ENCODE measurements around the gene SLC2A6.

Gene SLC2A6, protein sequence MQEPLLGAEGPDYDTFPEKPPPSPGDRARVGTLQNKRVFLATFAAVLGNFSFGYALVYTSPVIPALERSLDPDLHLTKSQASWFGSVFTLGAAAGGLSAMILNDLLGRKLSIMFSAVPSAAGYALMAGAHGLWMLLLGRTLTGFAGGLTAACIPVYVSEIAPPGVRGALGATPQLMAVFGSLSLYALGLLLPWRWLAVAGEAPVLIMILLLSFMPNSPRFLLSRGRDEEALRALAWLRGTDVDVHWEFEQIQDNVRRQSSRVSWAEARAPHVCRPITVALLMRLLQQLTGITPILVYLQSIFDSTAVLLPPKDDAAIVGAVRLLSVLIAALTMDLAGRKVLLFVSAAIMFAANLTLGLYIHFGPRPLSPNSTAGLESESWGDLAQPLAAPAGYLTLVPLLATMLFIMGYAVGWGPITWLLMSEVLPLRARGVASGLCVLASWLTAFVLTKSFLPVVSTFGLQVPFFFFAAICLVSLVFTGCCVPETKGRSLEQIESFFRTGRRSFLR

GRCh38 chr9:133478851-133479711, at the start of gene SLC2A6:
Gene SLC2A6 (minus strand): TSS chr9:133479099. CDS start chr9:133479059, 40 bp downstream.
- peak; percentile 81 for DNase-seq

GRCh38 chr9:133528001-133528875, 49.3 kb upstream of the SLC2A6 start:
- no peak for DNase-seq

GRCh38 chr9:133527444-133527920, 48.6 kb upstream of the SLC2A6 start:
- DNase-seq = no peak

DNA sequence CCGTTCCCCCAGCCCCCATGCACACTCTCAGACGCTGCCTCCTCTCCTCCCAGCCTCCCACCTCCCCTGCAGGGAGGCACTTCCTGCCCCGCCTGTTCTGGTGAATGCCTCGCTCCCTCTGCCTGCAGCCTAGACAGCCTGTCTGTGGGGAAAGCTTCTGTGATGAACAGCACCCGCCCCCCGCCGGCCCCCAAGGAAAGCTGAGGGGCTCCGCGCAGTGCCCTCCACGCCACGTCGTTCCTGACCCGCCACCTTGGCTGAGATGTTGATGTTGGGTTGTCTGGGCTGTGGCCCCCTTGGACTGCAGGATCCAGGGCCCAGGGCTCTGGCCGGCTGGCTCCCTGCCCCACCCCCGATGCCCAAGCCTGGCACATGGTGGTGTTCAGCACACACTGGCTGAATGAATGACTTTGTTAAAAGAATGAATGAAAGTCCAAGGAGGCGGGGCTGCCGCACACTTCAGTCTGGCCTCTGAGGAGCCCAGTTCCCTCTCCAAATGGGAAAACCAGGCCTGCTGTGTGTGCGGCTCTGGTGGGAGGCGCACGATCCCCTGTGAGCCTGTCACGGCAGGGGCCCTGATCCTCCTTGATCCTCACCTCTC, 47.9 kb upstream of the SLC2A6 start:
- no peak for DNase-seq

- no peak for DNase-seq
Measured at GRCh38 chr9:133525677-133526076, 46.8 kb upstream of the SLC2A6 start.

DNA sequence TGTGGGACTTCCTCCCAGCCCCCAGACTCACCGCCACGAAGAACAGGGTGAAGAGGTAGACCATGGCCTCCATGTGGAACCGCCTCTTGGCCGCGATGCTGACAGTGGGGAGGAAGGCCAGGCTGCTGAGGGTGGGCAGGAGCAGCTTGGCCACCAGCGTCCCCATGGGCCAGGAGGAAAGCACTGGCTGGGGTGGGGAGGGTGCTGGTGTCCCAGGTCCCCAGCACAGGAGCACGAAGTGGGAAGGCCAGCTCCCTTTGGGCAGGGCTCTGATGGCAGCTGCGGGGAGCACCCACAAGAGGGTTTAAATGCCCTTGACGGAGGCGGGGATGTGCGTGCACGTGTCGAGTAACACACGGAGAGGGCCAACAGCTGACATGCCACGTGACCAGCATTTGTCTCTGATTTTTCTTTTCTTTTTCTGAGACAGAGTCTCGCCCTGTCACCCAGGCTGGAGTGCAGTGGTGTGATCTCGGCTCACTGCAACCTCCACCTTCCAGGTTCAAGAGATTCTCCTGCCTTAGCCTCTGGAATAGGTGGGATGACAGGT, 45.9 kb upstream of the SLC2A6 start, which contains the start of gene MYMK:
Gene MYMK, minus strand, starts transcription at position 281 of the 550 bp plus-strand sequence. Its CDS starts 115 bp downstream, at position 166.
- no peak for DNase-seq

DNA sequence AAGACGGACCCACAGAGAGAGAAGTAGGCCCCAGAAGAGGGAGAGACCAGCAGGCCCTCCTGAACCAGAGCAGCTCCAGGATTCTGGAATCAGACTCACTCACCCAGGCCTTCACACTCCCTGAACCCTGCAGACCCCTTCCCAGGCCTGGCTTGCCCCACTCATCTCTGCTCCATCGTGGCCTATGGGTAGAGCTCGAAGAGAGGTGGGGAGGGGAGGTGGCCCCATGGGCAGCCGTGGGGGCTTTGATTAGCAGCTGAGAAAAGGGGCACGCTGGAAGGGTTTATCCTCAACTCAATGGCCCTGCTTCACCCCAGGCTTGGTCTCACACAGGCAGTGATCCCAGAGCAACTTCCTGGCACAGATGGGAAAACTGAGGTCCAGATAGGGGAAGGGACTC, 45.2 kb upstream of the SLC2A6 start:
- DNase-seq = no peak

DNA sequence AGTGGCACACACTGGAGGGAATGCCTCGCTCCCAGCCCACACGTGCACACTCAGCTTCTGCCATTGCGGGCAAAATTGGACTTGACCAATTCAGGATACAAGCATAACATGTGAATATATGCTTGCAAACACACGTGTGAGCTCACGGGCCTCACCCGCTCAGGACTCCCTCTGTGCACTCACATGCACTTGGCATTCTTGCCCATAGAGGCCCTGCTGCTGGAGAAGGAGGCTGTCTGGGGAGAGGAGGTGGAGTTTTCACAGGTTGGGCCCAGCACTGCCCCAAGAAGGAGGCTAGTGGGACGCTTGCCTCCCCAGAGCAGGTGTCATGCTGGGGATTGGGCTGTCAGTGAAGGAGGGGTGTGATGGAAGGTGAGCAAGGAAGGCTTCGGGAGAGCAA, 44.2 kb upstream of the SLC2A6 start:
- DNase-seq = no peak

DNA sequence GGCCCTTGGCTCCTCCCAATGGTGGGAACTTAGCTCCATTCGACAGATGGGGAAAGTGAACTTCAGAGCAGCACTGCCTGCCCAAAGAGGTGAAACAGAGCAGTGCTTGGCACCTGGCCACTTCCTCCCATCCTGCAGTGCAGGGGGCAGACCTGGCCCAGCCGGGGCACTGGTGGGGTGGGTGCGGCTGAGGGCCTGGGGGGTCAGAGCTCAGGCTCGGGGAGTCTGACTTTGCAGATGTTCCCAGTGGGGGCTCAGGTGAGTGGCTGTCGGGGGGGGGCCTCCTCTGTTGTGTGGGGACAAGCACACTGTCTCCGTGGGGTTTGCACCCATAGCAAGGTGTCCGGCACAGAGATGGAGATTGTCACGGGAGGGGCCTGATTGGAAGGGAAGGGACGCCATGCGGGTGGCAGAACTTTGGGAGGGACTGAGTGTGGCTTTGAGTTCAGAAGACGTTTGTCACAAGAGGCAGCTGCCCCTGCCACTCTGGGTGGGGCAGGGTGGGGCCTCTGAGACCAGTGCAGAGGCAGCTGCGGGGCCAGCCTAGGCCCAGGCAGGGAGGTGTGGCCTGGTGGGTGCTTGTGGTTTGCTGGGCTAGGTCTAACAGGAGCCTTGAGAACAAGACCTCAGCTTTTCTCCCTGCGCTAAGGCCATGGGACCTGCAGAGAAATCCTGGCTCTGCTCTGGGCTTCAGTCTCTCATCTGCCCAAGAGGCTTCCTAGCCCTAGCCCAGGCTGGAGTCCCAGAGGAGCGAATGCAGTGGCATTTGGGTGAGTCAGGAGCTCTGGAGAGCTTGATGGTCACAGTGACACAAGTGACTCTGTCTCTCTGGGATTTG, 43.4 kb upstream of the SLC2A6 start:
- DNase-seq = no peak

DNA sequence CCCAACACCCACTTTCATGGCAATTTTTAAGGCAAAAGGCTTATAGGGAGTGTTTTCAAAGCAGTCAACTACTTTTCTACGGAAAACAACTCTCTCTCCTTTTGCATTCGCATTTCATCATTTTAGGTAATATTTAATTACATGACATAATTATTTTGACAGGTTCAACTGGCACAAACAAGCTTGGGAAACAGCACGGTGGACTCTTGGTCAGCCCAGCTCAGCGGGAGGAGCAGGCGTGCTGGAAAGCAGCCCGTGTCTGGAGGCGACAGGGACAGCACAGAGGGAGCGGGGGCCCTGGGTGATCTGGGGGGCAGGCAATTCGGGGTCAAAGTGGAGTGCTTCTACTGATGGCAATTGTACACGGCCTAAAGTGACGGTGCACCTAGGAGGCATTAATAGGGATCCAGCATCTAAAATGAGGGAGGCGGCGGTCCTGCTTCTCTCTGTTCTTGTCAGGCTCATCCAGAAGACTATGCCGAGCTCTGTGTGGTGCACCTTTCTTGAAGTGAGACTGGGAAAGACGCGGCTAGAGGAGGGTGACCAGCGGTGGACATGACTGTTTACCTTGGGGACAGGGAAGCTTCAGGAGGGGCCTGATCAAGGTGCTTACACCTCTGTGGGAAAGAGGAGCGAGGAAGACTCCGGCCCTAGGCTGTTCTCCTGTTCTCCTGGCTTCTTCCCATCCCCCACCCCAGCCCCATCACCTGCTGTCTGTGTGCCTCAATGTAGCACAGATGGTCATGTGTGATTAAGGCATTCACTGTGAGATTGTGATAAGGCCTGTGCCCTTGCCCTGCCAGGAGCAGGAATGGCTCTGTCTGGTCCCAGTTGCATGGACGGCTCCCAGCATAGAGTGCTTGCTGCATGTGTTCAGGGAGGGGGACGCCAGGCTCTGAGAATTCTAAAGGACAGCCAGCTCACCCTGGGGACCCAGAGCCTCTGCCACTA, 42.5 kb upstream of the SLC2A6 start:
- no peak for DNase-seq

- no peak for DNase-seq
Measured at GRCh38 chr9:133520121-133520835, 41.4 kb upstream of the SLC2A6 start.

DNA sequence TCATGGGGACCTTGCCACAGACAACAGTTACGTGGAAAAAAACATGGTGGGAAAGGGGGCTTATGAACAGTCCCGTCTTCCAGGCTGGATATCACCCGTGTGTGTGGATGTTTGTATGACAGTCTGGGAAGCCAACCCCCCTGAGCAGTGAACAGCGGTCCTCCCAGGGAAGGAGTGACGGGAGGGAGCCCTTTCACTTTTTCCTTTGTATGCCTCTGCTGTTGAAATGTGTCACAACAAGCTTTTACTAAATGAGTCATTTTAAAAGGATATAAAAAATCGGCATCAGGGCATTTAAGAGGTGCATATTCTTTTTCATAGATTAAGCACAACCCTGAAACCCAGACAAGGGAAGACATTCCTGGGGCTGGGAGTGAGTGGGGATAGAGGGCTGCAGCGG, 40.8 kb upstream of the SLC2A6 start:
- DNase-seq = no peak

GRCh38 chr9:133518706-133519449, 40.0 kb upstream of the SLC2A6 start:
- DNase-seq = no peak

DNA sequence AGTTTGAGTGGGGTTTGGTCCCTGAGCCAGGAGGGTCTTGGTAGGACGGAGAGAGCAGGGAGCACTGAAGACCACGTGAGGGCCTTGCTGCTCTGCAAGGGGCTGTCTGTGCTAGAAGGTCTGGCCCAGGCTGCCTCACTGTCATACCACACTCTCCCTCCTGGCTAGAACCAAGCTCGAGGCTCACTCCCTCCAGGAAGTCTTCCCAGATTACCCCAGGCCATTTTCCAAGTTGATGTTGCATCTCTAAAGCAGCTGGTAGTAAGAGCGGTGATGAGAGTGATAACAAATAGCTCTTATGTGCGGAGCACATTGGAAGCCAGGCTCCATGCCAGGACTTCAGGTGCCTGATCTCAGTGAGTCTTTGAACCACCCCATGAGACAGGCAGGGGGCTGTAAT, 39.3 kb upstream of the SLC2A6 start:
- DNase-seq = peak; percentile 65

DNA sequence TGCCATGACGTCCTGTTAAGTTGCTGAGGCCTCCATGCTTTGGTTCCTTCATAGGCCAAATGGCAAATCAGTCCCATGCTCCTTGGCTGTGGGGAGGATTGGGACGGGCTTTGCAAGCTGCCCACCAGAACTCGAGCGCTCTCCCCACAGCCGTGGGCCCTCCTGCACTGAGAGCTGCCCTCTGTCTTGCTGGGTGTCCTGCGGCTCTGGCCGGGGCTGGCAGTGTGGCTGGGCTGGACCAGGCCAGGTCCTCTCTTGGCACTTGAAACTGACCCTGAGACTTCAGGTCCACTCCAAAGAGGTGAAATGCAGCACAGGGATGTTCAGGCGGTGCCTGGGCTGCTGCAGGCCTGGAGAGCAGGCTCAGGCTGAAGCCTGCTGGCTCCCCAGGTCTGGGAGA, 38.8 kb upstream of the SLC2A6 start:
- DNase-seq = no peak

DNA sequence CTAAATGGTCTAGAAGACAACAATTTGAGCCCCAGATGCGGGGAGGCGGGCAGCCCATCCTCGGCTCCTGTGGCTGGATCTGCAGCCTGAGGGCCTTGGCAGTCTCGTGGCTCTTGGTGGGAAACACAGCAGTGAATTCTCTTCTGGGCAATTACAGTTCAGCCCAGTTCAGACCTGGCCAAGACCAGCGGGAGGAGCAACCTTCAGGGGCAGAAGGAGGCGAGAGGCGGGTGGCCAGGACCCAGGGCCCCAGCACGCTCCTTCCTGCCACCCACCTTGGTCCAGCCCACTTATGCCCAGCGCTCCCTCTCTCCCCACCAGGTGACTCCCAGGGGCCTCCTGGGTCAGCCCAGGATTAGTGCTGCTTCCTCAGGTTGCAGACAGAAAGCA, 38.1 kb upstream of the SLC2A6 start:
- no peak for DNase-seq

DNA sequence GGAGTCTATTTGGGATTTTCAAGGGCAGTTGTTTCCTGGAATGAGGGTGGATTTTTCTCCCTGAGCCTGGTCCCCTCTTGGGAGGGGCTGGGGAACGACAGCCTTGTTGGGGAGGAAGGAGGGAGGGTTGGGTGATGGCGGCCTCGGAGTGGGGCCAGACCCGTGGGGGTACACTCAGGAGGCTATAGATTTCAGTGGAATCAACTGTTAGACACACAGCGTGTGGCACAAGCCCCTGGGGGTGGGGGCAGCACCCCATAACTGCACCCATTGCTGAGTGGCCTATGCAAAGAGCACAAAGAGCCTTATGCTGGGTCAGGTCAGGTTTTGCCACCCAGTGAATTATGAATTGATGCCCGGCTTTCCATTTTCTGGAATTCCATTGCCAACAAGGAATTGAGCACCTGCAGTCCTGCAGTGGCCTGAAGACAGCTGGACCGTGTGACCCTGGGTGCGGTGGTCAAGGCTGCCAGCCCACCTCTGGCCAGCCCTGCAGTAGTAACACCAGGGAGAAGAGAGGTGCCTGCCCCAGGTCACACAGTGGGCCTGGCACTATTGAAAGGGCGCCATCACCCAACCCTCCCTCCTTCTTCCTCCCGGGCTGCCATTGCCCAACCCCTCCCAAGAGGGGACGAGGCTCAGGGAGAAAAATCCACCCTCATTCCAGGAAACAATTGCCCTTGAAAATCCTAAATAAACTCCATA, 37.5 kb upstream of the SLC2A6 start:
- no peak for DNase-seq

Measured in NCI-H1105 (cell line).